ENCODE measurements around the gene FAM83G. TPM values are rescaled to one million over a fixed set of nuclear protein-coding genes. Genes with fewer than 3 reads are reported as not detected.

FAM83G gene
- total and polyA plus RNA-seq, 2 experiments from 2014 or later: 7.6 to 44.5 TPM

- TF ChIP-seq, protein P1, sequence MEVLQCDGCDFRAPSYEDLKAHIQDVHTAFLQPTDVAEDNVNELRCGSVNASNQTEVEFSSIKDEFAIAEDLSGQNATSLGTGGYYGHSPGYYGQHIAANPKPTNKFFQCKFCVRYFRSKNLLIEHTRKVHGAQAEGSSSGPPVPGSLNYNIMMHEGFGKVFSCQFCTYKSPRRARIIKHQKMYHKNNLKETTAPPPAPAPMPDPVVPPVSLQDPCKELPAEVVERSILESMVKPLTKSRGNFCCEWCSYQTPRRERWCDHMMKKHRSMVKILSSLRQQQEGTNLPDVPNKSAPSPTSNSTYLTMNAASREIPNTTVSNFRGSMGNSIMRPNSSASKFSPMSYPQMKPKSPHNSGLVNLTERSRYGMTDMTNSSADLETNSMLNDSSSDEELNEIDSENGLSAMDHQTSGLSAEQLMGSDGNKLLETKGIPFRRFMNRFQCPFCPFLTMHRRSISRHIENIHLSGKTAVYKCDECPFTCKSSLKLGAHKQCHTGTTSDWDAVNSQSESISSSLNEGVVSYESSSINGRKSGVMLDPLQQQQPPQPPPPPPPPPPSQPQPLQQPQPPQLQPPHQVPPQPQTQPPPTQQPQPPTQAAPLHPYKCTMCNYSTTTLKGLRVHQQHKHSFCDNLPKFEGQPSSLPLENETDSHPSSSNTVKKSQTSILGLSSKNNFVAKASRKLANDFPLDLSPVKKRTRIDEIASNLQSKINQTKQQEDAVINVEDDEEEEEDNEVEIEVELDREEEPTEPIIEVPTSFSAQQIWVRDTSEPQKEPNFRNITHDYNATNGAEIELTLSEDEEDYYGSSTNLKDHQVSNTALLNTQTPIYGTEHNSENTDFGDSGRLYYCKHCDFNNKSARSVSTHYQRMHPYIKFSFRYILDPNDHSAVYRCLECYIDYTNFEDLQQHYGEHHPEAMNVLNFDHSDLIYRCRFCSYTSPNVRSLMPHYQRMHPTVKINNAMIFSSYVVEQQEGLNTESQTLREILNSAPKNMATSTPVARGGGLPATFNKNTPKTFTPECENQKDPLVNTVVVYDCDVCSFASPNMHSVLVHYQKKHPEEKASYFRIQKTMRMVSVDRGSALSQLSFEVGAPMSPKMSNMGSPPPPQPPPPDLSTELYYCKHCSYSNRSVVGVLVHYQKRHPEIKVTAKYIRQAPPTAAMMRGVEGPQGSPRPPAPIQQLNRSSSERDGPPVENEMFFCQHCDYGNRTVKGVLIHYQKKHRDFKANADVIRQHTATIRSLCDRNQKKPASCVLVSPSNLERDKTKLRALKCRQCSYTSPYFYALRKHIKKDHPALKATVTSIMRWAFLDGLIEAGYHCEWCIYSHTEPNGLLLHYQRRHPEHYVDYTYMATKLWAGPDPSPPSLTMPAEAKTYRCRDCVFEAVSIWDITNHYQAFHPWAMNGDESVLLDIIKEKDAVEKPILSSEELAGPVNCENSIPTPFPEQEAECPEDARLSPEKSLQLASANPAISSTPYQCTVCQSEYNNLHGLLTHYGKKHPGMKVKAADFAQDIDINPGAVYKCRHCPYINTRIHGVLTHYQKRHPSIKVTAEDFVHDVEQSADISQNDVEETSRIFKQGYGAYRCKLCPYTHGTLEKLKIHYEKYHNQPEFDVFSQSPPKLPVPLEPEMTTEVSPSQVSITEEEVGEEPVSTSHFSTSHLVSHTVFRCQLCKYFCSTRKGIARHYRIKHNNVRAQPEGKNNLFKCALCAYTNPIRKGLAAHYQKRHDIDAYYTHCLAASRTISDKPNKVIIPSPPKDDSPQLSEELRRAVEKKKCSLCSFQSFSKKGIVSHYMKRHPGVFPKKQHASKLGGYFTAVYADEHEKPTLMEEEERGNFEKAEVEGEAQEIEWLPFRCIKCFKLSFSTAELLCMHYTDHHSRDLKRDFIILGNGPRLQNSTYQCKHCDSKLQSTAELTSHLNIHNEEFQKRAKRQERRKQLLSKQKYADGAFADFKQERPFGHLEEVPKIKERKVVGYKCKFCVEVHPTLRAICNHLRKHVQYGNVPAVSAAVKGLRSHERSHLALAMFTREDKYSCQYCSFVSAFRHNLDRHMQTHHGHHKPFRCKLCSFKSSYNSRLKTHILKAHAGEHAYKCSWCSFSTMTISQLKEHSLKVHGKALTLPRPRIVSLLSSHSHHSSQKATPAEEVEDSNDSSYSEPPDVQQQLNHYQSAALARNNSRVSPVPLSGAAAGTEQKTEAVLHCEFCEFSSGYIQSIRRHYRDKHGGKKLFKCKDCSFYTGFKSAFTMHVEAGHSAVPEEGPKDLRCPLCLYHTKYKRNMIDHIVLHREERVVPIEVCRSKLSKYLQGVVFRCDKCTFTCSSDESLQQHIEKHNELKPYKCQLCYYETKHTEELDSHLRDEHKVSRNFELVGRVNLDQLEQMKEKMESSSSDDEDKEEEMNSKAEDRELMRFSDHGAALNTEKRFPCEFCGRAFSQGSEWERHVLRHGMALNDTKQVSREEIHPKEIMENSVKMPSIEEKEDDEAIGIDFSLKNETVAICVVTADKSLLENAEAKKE (CRISPR knock-in tag; IDR thresholded peaks at IDR 0.05): no peak
- no peak for TF ChIP-seq EZH2 (IDR thresholded peaks at IDR 0.05; ENCODE audit: low read depth, unreplicated experiment)
These were observed 40.0 kb downstream of the FAM83G start (continued) for GRCh38 chr17:18964550-18964949.

GRCh38 chr17:18964018-18964351, 40.6 kb downstream of the FAM83G start:
- no peak for ATAC-seq
- Mint-ChIP-seq H3K27ac (no peak overlapping the region), H3K9me3 (no peaks in the 10 kb centered on the region), H3K27me3 (ENCODE audit: insufficient read depth, low read depth, poor library complexity) (peaks cover 12% of the 10 kb centered on the region), H3K36me3 (ENCODE audit: low read depth) (no peaks in the 10 kb centered on the region; the same call in 2 of the 3 replicates), H3K4me1 (peaks cover 26% of the 10 kb centered on the region), H3K4me3 (no peak overlapping the region)
- no peak overlapping the region for H3K4me2 ChIP-seq
- H2AFZ ChIP-seq: no peak overlapping the region
- H3K36me3 ChIP-seq (ENCODE audit: insufficient read depth): no peaks in the 10 kb centered on the region
- no peaks in the 10 kb centered on the region for H3F3A ChIP-seq (replicated peaks; ENCODE audit: low read depth)
- H3K4me3 ChIP-seq: no peak overlapping the region
- DNase-seq (ENCODE audit: low spot score): no peak
- H3K27ac ChIP-seq (ENCODE audit: low read depth): no peak overlapping the region
- H4K20me1 ChIP-seq (replicated peaks; ENCODE audit: insufficient read depth): no peaks in the 10 kb centered on the region
- no peaks in the 10 kb centered on the region for H3K27me3 ChIP-seq (ENCODE audit: insufficient read depth)
- peaks cover 4% of the 10 kb centered on the region; the same call in 1 of the 2 replicates for H3K4me1 ChIP-seq (ENCODE audit: insufficient read depth)
- H3K79me2 ChIP-seq (replicated peaks; ENCODE audit: insufficient read depth): no peaks in the 10 kb centered on the region
- no peak for TF ChIP-seq EZH2 (IDR thresholded peaks at IDR 0.05; ENCODE audit: low read depth, unreplicated experiment)
- TF ChIP-seq, protein P1 (CRISPR knock-in tag; IDR thresholded peaks at IDR 0.05): no peak
- no peaks in the 10 kb centered on the region for H3K9me2 ChIP-seq (ENCODE audit: insufficient read depth)
